Stimulated activated CD4-positive, alpha-beta T cell treated with anti-CD3 and anti-CD28 coated beads, Interleukin-1b, Interleukin-23, amount 100 ng/mL, for 1 hour (primary cell): ENCODE measurements around the gene RDH5.
A peak's percentile ranks its signal among the peaks of the same experiment; 100 is the strongest.

Source experiments
- DNase-seq, 2 donors: peaks; one replicate each; pipeline ENCODE4 v3.0.0-alpha.2; 2020; ENCODE audit warnings: low read depth in 2 of 2

The RDH5 gene

GRCh38 chr12:55712700-55713415 is 7.3 kb upstream of the RDH5 start:
- no peak for DNase-seq

- DNase-seq, result no peak
These were observed 6.5 kb upstream of the RDH5 start for GRCh38 chr12:55713721-55714120.

DNA sequence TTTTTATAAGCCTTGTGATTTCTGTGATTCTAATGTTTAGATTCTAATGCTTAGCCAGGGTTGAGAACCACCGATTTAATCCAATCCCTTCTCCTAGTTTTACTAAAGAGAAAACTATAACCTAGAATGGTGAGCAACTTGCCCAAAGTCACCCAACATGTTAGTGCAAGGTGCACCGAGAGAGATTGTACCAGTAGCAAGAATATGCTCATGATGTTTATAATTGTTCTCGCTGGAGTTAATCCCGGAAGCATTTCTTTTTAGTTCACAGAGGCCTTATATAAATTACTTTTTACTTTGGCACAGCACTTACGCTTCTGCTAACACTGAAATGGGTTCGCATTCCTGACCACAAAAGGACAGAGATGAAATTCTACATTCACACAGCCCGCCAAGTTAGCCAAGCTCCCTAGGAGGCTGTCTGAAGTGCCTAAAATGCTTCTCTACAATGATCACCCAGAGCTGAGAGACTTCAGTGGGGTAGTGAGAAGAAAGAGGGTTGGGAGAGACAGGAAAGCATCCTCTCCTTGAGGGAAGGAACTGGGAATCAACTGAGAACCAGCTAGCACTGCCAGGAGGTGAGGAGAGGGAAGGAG is 4.9 kb upstream of the RDH5 start:
- DNase-seq, result no peak

GRCh38 chr12:55715833-55716581 is 4.2 kb upstream of the RDH5 start, which contains the start of gene BLOC1S1:
TSS of gene BLOC1S1 (plus strand) at chr12:55716046. CDS start at chr12:55716052, 6 bp downstream.
- DNase-seq, result peak; percentile 76 to 91

DNA sequence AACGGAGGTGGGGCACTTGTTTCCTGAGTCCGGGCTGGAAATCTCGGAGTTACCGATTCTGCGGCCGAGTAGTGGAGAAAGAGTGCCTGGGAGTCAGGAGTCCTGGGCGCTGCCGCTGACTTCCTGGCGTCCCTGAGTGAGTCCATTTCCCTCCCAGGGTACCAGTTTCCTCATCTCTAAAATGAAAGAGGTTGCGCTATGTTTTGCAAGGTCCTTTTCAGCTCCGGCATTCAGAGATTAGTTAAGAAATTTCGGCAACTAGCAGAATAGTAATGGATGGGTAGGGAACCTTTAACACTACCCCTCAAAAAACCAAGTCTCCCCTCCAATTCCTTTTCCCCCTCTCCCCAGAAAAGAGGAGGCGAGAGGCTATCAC is 3.6 kb upstream of the RDH5 start:
- no peak for DNase-seq

- DNase-seq, result no peak
These were observed 2.9 kb upstream of the RDH5 start for GRCh38 chr12:55717011-55718007.

- no peak for DNase-seq
These were observed 2.2 kb upstream of the RDH5 start for GRCh38 chr12:55718015-55718414.

GRCh38 chr12:55718624-55719275 is 1.4 kb upstream of the RDH5 start:
- no peak for DNase-seq

DNA sequence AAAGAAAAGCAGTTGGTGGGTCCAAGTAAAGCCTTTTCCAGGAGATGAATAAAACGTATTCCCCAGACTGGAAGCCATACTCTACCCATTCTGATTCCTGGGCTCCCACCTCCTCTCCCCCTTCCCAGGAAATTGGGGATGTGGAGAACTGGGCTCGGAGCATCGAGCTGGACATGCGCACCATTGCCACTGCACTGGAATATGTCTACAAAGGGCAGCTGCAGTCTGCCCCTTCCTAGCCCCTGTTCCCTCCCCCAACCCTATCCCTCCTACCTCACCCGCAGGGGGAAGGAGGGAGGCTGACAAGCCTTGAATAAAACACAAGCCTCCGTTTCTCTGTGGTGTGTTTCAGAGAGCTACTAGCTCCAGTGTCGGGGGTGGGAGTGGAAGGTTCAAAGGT is 822 bp upstream of the RDH5 start:
- DNase-seq, result no peak

GRCh38 chr12:55720894-55721444 is 776 bp downstream of the RDH5 start:
- no peak for DNase-seq

DNA sequence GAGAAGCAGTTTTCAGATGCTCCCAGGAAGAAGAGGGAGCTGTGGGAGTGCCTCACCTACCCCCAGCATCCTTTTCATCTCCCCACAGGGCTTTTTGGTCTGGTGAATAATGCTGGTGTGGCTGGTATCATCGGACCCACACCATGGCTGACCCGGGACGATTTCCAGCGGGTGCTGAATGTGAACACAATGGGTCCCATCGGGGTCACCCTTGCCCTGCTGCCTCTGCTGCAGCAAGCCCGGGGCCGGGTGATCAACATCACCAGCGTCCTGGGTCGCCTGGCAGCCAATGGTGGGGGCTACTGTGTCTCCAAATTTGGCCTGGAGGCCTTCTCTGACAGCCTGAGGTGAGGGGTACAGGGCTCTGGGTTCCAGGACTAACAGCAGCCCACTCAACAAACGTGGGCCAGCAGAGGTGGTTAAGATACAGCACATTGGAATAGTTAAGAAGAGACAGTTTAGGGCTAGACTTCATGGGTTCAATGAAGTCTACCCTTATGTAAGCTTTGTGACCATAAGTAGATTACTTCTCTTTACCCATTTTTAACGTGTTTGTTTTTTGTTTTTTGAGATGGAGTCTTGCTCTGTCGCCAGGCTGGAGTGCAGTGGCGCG is 1.5 kb downstream of the RDH5 start:
- no peak for DNase-seq

GRCh38 chr12:55722948-55723347 is 2.8 kb downstream of the RDH5 start:
- DNase-seq, result no peak

DNA sequence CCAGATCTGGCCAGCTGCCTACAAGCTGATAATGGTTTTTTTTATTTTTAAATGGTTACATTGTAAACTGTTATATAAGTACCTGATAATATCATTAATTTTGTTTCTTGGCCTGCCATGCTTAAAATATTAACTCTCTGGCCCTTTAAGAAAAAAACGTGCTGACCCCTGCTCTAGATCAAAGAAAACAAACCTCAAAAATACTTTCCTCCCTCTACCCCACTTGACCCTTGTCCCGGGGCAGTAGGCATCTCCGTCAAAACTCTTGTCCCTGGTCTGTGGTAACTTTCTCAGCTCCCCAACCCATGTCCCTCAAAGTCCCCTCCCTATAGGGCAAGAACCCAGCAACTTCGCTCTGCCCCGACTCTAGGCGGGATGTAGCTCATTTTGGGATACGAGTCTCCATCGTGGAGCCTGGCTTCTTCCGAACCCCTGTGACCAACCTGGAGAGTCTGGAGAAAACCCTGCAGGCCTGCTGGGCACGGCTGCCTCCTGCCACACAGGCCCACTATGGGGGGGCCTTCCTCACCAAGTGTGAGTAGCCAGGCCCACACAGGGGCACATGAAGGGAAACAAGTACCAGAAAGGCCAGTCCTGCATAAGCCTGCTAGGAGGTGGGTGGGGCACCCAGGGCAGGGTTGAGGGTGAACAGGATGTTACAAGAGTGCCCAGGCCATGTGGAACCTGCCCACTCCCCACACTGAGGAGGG is 3.5 kb downstream of the RDH5 start:
- DNase-seq, result no peak

DNA sequence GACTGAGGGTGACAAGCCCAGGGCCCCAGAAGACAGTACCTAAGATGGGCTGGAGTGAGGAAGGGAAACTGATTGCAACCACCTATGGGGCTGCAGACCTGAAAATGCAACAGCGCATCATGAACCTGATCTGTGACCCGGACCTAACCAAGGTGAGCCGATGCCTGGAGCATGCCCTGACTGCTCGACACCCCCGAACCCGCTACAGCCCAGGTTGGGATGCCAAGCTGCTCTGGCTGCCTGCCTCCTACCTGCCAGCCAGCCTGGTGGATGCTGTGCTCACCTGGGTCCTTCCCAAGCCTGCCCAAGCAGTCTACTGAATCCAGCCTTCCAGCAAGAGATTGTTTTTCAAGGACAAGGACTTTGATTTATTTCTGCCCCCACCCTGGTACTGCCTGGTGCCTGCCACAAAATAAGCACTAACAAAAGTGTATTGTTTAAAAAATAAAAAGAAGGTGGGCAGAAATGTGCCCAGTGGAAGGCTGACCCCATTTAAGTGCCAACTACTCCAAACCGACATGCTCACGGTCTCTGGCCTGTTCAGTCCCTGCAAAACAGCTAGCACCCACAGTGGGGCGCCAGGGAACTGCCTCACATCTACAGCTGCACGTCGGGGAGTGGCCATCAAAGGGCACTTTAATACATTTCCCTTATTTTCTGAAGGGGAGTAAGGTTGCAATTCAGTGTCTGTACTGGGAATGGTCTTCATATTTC is 4.2 kb downstream of the RDH5 start:
- no peak for DNase-seq

GRCh38 chr12:55724940-55725309 is 4.7 kb downstream of the RDH5 start:
- no peak for DNase-seq

- DNase-seq, result no peak
These were observed 5.4 kb downstream of the RDH5 start for GRCh38 chr12:55725556-55725955.

DNA sequence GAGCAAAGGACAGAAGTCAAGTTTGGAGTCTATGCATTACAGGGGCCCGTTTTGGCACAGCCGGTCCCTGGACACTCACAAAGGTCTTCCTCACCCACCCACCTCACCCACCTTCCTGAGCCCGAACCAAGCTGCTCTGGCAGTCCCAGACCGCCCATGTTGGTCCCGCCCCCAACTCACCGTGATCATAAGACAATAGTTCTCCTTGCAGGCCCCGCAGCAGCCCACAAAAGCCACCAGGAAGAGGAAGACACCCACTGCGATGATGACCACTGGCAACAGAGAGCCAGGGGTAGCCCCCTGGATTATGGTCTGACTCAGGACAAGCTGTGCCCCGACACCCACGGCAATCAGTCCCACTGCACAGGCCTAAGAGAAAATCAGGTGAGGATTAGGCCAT is 6.8 kb downstream of the RDH5 start:
- DNase-seq, result no peak

GRCh38 chr12:55727643-55728185 is 7.5 kb downstream of the RDH5 start:
- no peak for DNase-seq
